Measurements from ENCODE around the gene TNFRSF8. TPM values are rescaled to one million over a fixed set of nuclear protein-coding genes. Genes with fewer than 3 reads are reported as not detected.

Gene TNFRSF8
- total and polyA plus RNA-seq, 9 of the 15 experiments (the other 6 are each of a cell fraction or from before 2014, with no cell fraction given) = 3.5 to 38.4 (median 17.1) TPM

DNA sequence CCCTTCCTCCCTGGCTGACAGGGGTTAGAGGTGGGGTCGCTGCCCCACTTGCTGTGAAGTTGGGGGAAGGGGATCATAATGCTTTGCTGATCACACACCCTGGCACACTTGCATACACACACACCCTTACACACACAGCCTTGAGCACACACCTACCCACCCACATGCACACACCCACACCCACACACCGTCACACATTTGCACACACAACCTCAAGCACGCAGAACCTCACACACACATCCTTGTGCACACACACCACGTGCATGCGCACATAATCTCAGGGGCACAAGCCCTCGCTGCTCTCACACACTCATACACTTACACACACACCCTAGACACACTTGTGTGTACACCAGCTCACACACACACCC lies 16.4 kb upstream of the TNFRSF8 start (continued):
- TF ChIP-seq, protein P1, sequence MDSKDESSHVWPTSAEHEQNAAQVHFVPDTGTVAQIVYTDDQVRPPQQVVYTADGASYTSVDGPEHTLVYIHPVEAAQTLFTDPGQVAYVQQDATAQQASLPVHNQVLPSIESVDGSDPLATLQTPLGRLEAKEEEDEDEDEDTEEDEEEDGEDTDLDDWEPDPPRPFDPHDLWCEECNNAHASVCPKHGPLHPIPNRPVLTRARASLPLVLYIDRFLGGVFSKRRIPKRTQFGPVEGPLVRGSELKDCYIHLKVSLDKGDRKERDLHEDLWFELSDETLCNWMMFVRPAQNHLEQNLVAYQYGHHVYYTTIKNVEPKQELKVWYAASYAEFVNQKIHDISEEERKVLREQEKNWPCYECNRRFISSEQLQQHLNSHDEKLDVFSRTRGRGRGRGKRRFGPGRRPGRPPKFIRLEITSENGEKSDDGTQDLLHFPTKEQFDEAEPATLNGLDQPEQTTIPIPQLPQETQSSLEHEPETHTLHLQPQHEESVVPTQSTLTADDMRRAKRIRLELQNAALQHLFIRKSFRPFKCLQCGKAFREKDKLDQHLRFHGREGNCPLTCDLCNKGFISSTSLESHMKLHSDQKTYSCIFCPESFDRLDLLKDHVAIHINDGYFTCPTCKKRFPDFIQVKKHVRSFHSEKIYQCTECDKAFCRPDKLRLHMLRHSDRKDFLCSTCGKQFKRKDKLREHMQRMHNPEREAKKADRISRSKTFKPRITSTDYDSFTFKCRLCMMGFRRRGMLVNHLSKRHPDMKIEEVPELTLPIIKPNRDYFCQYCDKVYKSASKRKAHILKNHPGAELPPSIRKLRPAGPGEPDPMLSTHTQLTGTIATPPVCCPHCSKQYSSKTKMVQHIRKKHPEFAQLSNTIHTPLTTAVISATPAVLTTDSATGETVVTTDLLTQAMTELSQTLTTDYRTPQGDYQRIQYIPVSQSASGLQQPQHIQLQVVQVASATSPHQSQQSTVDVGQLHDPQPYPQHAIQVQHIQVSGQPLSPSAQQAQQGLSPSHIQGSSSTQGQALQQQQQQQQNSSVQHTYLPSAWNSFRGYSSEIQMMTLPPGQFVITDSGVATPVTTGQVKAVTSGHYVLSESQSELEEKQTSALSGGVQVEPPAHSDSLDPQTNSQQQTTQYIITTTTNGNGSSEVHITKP (IDR thresholded peaks at IDR 0.05; ENCODE audit: partially characterized antibody) = no peak
- TF ChIP-seq CXXC5 (CRISPR knock-in tag; IDR thresholded peaks at IDR 0.05) (no peak), DPF2 (IDR thresholded peaks at IDR 0.05) (no peak), ATF7 (IDR thresholded peaks at IDR 0.05) (no peak), GATAD2A (IDR thresholded peaks at IDR 0.05) (0 out of 2 replicates have a peak, but pooled peaks have one; percentile 11), RBM17 (IDR thresholded peaks at IDR 0.05; ENCODE audit: borderline replicate concordance, low read depth, low read length) (no peak), YY1 (IDR thresholded peaks at IDR 0.05; ENCODE audit: borderline replicate concordance in 1 of 3, control insufficient read depth in 1 of 3, extremely low read depth in 1 of 3, insufficient read depth in 3 of 3, insufficient read length in 1 of 3, insufficient replicate concordance in 2 of 3, low read depth in 1 of 3, low read length in 2 of 3) (no peak), HNRNPUL1 (IDR thresholded peaks at IDR 0.05; ENCODE audit: low read length) (no peak), RBM25 (IDR thresholded peaks at IDR 0.05; ENCODE audit: low read depth, low read length, severe bottlenecking) (no peak), LARP7 (IDR thresholded peaks at IDR 0.05) (0 out of 2 replicates have a peak, but pooled peaks have one; percentile 55), EGR1 (conservative IDR thresholded peaks at IDR 0.05) (peak; percentile 54; the same call in 1 of the 2 replicates)
- TF ChIP-seq, protein P2, sequence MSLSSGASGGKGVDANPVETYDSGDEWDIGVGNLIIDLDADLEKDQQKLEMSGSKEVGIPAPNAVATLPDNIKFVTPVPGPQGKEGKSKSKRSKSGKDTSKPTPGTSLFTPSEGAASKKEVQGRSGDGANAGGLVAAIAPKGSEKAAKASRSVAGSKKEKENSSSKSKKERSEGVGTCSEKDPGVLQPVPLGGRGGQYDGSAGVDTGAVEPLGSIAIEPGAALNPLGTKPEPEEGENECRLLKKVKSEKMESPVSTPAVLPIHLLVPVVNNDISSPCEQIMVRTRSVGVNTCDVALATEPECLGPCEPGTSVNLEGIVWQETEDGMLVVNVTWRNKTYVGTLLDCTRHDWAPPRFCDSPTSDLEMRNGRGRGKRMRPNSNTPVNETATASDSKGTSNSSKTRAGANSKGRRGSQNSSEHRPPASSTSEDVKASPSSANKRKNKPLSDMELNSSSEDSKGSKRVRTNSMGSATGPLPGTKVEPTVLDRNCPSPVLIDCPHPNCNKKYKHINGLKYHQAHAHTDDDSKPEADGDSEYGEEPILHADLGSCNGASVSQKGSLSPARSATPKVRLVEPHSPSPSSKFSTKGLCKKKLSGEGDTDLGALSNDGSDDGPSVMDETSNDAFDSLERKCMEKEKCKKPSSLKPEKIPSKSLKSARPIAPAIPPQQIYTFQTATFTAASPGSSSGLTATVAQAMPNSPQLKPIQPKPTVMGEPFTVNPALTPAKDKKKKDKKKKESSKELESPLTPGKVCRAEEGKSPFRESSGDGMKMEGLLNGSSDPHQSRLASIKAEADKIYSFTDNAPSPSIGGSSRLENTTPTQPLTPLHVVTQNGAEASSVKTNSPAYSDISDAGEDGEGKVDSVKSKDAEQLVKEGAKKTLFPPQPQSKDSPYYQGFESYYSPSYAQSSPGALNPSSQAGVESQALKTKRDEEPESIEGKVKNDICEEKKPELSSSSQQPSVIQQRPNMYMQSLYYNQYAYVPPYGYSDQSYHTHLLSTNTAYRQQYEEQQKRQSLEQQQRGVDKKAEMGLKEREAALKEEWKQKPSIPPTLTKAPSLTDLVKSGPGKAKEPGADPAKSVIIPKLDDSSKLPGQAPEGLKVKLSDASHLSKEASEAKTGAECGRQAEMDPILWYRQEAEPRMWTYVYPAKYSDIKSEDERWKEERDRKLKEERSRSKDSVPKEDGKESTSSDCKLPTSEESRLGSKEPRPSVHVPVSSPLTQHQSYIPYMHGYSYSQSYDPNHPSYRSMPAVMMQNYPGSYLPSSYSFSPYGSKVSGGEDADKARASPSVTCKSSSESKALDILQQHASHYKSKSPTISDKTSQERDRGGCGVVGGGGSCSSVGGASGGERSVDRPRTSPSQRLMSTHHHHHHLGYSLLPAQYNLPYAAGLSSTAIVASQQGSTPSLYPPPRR (CRISPR knock-in tag; IDR thresholded peaks at IDR 0.05; ENCODE audit: borderline replicate concordance) = no peak
